Kidney tubule cell (primary cell): ENCODE data around the gene ZNF414.

Source experiments
- DNase-seq: peaks from one replicate; pipeline ENCODE4 v3.0.0-alpha.2; 2018; ENCODE audit warnings: low spot score

The ZNF414 gene

GRCh38 chr19:8490395-8490760, 23.6 kb downstream of the ZNF414 start:
- no peak for DNase-seq

- no peak for DNase-seq
Measured at GRCh38 chr19:8489561-8490394, 24.2 kb downstream of the ZNF414 start.

GRCh38 chr19:8488365-8488764, 25.6 kb downstream of the ZNF414 start:
- no peak for DNase-seq

- DNase-seq = no peak
Measured at GRCh38 chr19:8487137-8487851, 26.7 kb downstream of the ZNF414 start.

- no peak for DNase-seq
Measured at GRCh38 chr19:8486661-8487136, 27.3 kb downstream of the ZNF414 start.

GRCh38 chr19:8485561-8486371, 28.2 kb downstream of the ZNF414 start:
- no peak for DNase-seq

- DNase-seq = no peak
Measured at GRCh38 chr19:8484331-8484894, 29.6 kb downstream of the ZNF414 start.

- no peak for DNase-seq
Measured at GRCh38 chr19:8483165-8483564, 30.8 kb downstream of the ZNF414 start.

GRCh38 chr19:8482696-8483095, 31.3 kb downstream of the ZNF414 start:
- no peak for DNase-seq

- no peak for DNase-seq
Measured at GRCh38 chr19:8481616-8482015, 32.4 kb downstream of the ZNF414 start.

GRCh38 chr19:8481201-8481600, 32.8 kb downstream of the ZNF414 start:
- no peak for DNase-seq

GRCh38 chr19:8478598-8478997, 35.4 kb downstream of the ZNF414 start:
- no peak for DNase-seq

GRCh38 chr19:8477889-8478288, 36.1 kb downstream of the ZNF414 start:
- DNase-seq = no peak

- no peak for DNase-seq
Measured at GRCh38 chr19:8476524-8476923, 37.4 kb downstream of the ZNF414 start.

GRCh38 chr19:8475005-8475404, 39.0 kb downstream of the ZNF414 start:
- DNase-seq = no peak

GRCh38 chr19:8473648-8474476, 40.1 kb downstream of the ZNF414 start:
- DNase-seq = no peak

- no peak for DNase-seq
Measured at GRCh38 chr19:8469613-8470368, 44.2 kb downstream of the ZNF414 start.

- DNase-seq = no peak
Measured at GRCh38 chr19:8468761-8469373, 45.1 kb downstream of the ZNF414 start.

- no peak for DNase-seq
Measured at GRCh38 chr19:8468124-8468523, 45.8 kb downstream of the ZNF414 start.

- DNase-seq = no peak
Measured at GRCh38 chr19:8466018-8466417, 47.9 kb downstream of the ZNF414 start.
